Left renal pelvis (tissue), 4 donors: Measurements from ENCODE around the gene C8B. TPM values are rescaled to one million over a fixed set of nuclear protein-coding genes. Genes with fewer than 3 reads are reported as not detected.

Experiments
- DNase-seq, 4 donors: peaks; one replicate each; pipeline ENCODE4 v3.0.0-alpha.2; 2013; ENCODE audit warnings: low read depth in 4 of 4, low spot score in 3 of 4
- polyA plus RNA-seq, 4 donors: library from polyadenylated mRNA; unstranded; fragments of 120-200 nt; gene quantifications; one replicate each; pipeline ENCODE4 v1.2.1, GENCODE V29; 2013; ENCODE audit not compliant: insufficient read length in 4 of 4

The C8B gene
- polyA plus RNA-seq, 4 donors = 0.74 TPM; not detected in 3

GRCh38 chr1:56905667-56906066, 60.1 kb downstream of the C8B start:
- DNase-seq = no peak

GRCh38 chr1:56904663-56905397, 61.0 kb downstream of the C8B start:
- no peak for DNase-seq

DNA sequence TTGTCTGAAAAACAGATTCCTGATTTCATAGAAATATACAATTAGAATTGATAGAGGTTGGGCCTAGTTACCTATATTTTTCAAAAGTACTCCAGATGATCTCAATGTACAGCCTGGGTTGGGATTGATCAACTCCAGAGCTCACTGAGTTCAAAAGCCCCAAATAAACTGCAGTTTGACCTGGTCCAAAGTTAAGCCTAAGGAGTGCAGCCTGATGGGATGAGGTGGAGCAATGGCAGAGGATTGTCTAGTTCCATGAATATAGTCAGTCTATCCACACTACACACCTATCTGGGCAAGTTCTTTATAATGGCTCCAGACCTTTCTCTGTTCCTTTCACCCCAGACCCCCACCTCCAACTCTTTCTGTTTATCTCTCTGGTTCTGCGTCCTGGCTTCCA, 62.0 kb downstream of the C8B start:
- no peak for DNase-seq

GRCh38 chr1:56901716-56902115, 64.1 kb downstream of the C8B start:
- no peak for DNase-seq

DNA sequence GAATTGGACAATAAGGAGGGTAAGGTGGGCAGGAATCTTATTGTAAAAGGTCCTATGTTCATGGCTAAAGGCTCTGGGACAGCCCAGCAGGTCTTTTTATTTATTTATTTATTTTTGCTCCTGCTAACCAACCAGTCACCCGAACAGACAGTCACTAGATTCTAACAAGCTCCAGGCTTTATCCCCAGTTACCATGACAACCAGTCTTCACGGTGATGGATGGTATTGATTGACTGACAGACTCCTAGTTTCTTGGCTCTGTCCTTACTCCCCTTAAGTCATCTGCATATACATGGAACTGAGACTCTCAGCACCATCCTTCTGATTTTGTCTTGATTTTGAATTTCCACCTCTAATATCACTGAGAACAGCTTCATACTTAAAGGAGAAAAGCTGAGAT, 66.9 kb downstream of the C8B start:
- DNase-seq = no peak

- DNase-seq = no peak
Measured at GRCh38 chr1:56898005-56898373, 67.8 kb downstream of the C8B start.

DNA sequence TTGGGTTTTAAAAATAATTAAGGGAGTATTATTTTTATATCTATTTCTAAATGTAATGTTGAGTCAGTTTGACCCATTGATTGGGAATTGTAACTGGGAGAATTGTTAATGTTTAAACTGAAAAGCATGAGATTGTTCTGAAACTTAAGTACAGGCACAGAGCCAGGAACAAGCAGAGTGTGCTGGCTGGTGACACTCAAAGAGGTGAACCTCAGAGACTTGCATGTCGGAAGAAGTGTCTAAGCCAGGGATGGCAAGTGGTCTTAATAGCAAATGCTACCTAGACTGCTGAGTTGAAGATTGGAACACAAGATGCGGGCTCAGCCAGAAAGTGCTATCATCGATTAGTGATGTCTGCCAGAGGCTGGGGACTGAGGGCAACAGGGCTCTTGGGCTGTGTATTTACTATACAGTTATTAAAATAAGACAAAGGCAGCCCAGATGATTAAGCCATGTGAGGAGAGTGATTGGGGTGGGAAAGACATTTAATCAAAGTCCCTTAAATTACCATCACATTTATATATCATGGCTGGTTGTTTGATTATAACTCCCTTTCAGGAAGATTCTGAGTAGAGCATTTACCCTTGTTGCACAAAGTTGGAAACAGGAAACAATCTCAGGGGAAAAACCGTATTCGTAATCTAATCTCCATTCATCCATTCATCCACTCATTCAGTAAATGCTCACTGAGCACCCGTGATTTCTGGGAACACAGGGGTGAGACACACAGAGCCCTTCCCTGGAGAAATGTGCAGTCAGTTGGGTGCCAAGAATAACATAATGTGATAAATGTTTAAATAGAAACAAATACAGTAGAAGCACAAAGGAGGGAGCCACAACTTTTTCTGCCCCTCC, 68.4 kb downstream of the C8B start:
- no peak for DNase-seq

GRCh38 chr1:56894014-56894413, 71.8 kb downstream of the C8B start:
- no peak for DNase-seq

GRCh38 chr1:56890229-56890628, 75.6 kb downstream of the C8B start:
- no peak for DNase-seq

DNA sequence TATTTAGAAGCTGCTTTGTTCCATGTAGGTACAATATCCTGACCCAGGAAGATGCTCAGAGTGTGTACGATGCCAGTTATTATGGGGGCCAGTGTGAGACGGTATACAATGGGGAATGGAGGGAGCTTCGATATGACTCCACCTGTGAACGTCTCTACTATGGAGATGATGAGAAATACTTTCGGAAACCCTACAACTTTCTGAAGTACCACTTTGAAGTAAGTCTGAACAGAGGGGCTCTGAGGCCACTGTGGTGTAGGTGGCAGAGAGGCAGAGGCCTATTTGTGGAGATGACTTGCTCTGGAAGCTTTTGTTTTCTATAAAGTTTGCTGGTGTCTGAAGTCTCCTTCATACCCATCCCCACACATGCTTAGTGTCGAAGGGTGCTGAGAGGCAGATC, 84.4 kb downstream of the C8B start:
- no peak for DNase-seq

GRCh38 chr1:56880774-56881173, 85.0 kb downstream of the C8B start:
- no peak for DNase-seq

Other genes with a start within 250 kb of the C8B start
- gene FYB2, start 146.6 kb downstream of the C8B start, polyA plus RNA-seq = 1 to 10 TPM in 2 of 4 donors, under 1 TPM in 1, not detected in 1; 0.96 to 1.2 (median 1.0) TPM
- gene C8A, start 111.2 kb downstream of the C8B start, polyA plus RNA-seq = under 1 TPM in 1 of 4 donors, not detected in 3; 0.60 TPM